GM20000 (cell line): Measurements from ENCODE around the gene MAPK6.
"Not testable (repeated sequence)": the region's sequence is repeated elsewhere in the genome, so short reads cannot be mapped to it uniquely, and the experiment has no call there.

ENCODE experiments used
- DNase-seq: peaks from one replicate; pipeline ENCODE4 v3.0.0; 2012; ENCODE audit warnings: low spot score
- CTCF ChIP-seq: IDR thresholded peaks from 2 replicates; pipeline ENCODE4 v1.5.1; 2012; ENCODE audit warnings: mild to moderate bottlenecking, control low read depth; ENCODE audit errors: extremely low read depth, missing control alignments

Gene MAPK6

GRCh38 chr15:52095597-52096262 is 76.7 kb downstream of the MAPK6 start:
- DNase-seq = no peak
- no peak for TF ChIP-seq CTCF

- DNase-seq = not testable (repeated sequence)
Measured at GRCh38 chr15:52096536-52096935, 77.5 kb downstream of the MAPK6 start.

GRCh38 chr15:52097180-52097579 is 78.2 kb downstream of the MAPK6 start:
- DNase-seq = no peak
- no peak for TF ChIP-seq CTCF

- no peak for TF ChIP-seq CTCF
- DNase-seq = no peak
Measured at GRCh38 chr15:52098323-52098722, 79.3 kb downstream of the MAPK6 start.

- no peak for TF ChIP-seq CTCF
Measured at GRCh38 chr15:52099651-52100272, 80.7 kb downstream of the MAPK6 start.

GRCh38 chr15:52100807-52101442 is 81.9 kb downstream of the MAPK6 start:
- TF ChIP-seq CTCF = no peak
- DNase-seq = no peak

More at GRCh38 chr15:52099651-52100272, 80.7 kb downstream of the MAPK6 start:
- no peak for DNase-seq

DNA sequence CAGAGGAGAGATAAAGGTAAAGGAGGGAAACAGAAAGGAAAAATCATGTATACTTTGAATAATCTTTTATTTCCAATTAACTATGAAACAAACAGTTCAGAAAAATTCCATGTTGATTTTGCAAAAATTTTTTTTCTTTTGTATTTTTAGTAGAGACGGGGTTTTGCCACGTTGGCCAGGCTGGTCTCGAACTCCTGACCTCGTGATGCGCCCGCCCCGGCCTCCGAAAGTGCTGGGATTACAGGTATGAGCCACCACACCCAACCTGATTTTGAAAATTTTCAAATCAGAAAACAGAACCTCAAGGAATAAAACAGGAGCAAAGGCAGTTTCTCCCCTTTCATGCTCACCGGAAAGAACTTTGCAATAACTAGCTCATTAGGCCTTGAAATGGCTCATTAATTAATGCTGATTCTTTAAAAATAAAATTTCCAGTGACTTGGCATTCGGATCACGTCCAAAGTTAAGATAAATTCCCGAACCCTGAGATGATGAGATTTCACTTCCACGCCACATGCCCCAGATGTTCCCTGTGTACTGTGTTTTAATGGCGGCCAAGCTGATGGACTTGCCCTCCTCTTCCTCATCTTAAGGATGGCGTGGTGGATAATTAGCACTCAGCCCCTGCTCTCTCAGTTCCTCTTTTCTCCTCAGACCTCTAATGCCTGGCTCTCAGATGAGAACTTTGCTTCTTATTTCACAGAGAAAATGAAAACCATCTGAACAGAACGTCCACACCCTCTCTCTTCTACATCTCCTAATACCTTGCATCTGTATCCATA is 82.7 kb downstream of the MAPK6 start:
- TF ChIP-seq CTCF = no peak
- peak; percentile 57 for DNase-seq
